GM12872 (cell line): ENCODE results near the gene HOMER1.

ENCODE experiments used
- TF ChIP-seq, protein P1 (sequence below): IDR thresholded peaks from 3 replicates; pipeline ENCODE4 v1.5.1; 2011; ENCODE audit warnings: low read depth, mild to moderate bottlenecking, low read length, moderate library complexity; ENCODE audit not compliant: insufficient read depth

Gene HOMER1

DNA sequence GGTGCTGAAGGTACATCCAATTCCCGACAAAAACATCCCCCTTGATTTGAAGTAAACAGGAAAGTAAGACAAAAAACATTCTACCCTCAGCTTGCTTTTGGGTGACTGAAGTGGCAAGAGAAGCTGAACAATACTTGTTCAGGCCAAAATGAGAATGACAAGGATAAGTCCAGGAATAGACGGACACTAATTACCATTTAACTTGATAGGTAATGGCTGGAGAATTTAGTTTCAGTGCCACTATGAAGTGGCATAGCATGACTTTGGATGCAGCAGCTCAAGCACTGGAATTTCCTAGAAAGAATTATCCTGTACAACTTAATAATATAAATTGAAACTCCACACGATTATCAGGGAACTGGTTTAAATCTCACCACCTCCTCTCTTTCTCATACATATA is 49.7 kb downstream of the HOMER1 start:
- TF ChIP-seq, protein P1, sequence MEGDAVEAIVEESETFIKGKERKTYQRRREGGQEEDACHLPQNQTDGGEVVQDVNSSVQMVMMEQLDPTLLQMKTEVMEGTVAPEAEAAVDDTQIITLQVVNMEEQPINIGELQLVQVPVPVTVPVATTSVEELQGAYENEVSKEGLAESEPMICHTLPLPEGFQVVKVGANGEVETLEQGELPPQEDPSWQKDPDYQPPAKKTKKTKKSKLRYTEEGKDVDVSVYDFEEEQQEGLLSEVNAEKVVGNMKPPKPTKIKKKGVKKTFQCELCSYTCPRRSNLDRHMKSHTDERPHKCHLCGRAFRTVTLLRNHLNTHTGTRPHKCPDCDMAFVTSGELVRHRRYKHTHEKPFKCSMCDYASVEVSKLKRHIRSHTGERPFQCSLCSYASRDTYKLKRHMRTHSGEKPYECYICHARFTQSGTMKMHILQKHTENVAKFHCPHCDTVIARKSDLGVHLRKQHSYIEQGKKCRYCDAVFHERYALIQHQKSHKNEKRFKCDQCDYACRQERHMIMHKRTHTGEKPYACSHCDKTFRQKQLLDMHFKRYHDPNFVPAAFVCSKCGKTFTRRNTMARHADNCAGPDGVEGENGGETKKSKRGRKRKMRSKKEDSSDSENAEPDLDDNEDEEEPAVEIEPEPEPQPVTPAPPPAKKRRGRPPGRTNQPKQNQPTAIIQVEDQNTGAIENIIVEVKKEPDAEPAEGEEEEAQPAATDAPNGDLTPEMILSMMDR: no peak

DNA sequence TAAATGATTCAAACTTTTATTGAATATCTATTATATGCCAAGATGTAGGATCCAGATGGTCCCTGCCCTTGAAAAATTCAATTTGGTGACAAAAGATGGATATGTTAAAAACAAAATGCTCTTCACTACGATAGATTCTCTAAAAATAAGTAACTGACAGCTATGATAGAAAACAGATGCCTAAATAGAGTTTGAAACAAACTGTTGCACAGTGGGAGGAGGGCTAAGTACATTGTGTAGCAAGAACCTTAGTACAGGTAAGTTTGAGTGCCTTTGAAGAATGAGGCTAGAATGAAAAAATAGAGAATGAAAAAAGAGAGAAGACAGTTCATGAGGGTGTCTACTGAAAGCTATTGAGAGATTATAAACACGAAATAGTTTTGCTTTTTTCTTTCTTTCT is 54.3 kb downstream of the HOMER1 start:
- TF ChIP-seq, protein P1: no peak

DNA sequence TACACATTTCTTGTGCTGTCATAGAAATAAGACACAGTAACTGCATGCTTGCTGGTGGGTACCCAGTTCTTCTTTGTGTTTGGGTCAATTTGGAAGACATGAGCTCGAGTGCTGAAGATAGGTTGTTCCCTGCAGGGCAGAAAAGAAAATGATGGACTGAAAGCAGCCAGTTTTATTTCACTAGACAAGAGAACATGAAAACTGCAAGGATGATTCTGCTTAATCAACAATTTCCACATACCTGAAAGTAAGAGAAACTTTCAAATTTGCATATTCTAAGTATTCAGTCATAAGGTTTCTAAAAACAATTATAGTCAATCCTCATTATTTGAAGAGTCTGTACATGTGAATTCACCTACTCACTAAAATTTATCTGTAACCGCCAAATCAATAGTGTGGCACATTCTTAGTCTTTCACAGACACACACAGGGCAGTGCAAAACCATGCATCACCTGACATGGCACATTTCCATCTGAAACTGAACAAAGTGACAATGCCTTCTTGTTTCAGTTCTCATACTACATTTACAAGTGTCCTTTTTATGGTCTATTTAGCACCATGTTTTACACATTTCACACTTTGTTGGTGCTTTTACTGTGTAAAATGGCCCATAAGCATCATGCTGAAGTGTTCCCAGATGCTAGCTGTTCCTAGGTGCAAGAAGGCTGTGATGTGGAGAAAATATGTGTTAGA is 56.9 kb downstream of the HOMER1 start:
- TF ChIP-seq, protein P1: no peak

DNA sequence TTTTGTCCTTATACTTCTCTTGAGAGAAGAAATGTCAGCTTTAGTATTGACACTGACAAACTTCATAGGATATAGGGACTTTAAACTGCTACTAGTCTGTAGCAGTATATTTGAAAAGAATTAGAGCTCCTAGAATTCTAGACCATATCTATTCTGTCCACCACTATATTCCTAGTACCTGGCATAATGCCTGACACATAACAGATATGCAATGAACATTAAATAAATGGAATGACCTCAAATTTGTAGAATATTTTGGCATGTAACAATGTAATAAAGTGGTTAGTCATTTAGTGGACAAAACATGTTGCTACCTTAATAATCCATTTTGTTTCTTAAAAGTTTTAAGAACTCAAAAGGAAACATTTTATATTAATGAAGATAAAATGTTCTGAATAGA is 57.5 kb downstream of the HOMER1 start:
- TF ChIP-seq, protein P1: no peak

DNA sequence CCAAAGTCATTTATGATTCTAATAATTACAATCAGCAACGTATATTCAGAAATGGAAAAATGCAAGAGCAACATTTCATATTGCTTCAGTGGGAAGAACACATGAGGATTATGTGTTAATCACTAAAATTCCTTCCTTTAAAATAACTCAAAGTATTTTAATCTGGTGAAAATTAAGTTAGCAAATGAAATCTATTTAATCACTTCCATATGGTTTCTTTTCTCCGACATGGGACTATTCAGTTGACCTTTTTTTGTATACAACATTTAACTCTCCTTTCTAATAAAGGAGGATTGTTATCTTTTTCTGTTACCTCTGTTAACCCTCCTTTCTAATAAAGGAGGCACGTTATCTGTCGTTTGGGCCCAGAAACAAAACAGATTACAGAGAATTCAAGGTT is 59.9 kb downstream of the HOMER1 start:
- TF ChIP-seq, protein P1: no peak

DNA sequence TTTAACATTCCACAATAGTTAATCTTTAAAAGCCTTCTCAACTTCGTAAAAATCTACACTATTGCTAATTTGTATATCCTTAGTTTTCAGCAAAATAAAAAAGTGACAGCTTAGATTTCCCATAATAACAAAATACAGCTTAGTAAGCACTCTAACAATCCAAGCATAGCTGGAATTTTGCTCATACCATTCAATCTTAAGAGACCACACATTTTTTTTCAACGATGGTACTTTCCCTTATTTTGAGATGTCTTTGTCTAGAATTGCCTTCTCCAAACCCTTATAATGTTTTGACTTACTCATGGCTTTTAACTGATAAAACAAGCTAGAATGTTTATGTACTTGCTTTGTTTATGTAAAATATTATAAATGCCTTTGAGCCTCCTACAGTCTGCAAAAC is 65.6 kb downstream of the HOMER1 start:
- TF ChIP-seq, protein P1: no peak

DNA sequence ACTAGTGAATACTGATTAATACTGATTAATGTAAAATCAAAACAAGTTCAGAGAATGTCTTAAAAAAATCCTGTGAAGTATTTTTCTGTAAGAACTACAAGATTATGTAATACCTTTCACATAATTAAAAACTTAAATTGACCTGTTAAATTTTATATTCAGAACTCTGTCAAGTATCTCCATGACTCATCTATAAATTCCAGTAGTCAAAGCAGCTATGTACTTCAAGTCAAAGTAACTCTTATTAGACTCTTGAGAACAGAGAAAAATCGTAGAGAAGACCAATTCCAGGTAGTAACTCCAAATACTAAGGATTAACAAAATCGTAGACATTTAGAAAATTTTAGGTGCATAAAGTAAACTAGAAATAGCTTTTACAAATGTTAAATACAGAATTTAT is 77.1 kb downstream of the HOMER1 start:
- TF ChIP-seq, protein P1: no peak
